Measurements from ENCODE around the gene ITPKA.
A peak's percentile ranks its signal among the peaks of the same experiment; 100 is the strongest.

ITPKA gene

GRCh38 chr15:41499109-41499851 lies 5.6 kb downstream of the ITPKA start:
- Mint-ChIP-seq H3K36me3 (no peaks in the 10 kb centered on the region), H3K27me3 (peaks cover 71% of the 10 kb centered on the region), H3K27ac (no peak overlapping the region), H3K4me3 (no peak overlapping the region), H3K4me1 (peaks cover 48% of the 10 kb centered on the region), H3K9me3 (no peaks in the 10 kb centered on the region)
- ATAC-seq = no peak

GRCh38 chr15:41501191-41501917 lies 7.7 kb downstream of the ITPKA start:
- no peak overlapping the region for H3K27ac Mint-ChIP-seq
- H3K36me3 Mint-ChIP-seq = no peaks in the 10 kb centered on the region
- peaks cover 66% of the 10 kb centered on the region for H3K27me3 Mint-ChIP-seq
- H3K9me3 Mint-ChIP-seq = no peaks in the 10 kb centered on the region
- peaks cover 40% of the 10 kb centered on the region for H3K4me1 Mint-ChIP-seq
- peak; percentile 62 for ATAC-seq
- peak overlapping the region; percentile 54 for H3K4me3 Mint-ChIP-seq

GRCh38 chr15:41501931-41502794 lies 8.5 kb downstream of the ITPKA start:
- Mint-ChIP-seq H3K4me1 (peaks cover 40% of the 10 kb centered on the region), H3K4me3 (peak overlapping the region; percentile 66), H3K27ac (no peak overlapping the region), H3K27me3 (peaks cover 58% of the 10 kb centered on the region), H3K36me3 (no peaks in the 10 kb centered on the region), H3K9me3 (no peaks in the 10 kb centered on the region)
- no peak for ATAC-seq

- Mint-ChIP-seq H3K27me3 (peaks cover 50% of the 10 kb centered on the region), H3K4me3 (peak overlapping the region; percentile 66), H3K4me1 (peaks cover 40% of the 10 kb centered on the region), H3K36me3 (no peaks in the 10 kb centered on the region), H3K27ac (no peak overlapping the region), H3K9me3 (no peaks in the 10 kb centered on the region)
- ATAC-seq = no peak
These were observed 9.4 kb downstream of the ITPKA start for GRCh38 chr15:41502795-41503668.

- no peak overlapping the region for H3K27ac Mint-ChIP-seq
- H3K9me3 Mint-ChIP-seq = no peaks in the 10 kb centered on the region
- H3K4me1 Mint-ChIP-seq = peaks cover 36% of the 10 kb centered on the region
- peaks cover 44% of the 10 kb centered on the region for H3K27me3 Mint-ChIP-seq
- ATAC-seq = no peak
- no peaks in the 10 kb centered on the region for H3K36me3 Mint-ChIP-seq
- H3K4me3 Mint-ChIP-seq = no peak overlapping the region
These were observed 10.0 kb downstream of the ITPKA start for GRCh38 chr15:41503669-41504010.

GRCh38 chr15:41504751-41505492 lies 11.2 kb downstream of the ITPKA start:
- Mint-ChIP-seq H3K9me3 (no peaks in the 10 kb centered on the region), H3K36me3 (no peaks in the 10 kb centered on the region), H3K4me3 (no peak overlapping the region), H3K27me3 (peaks cover 35% of the 10 kb centered on the region), H3K27ac (no peak overlapping the region), H3K4me1 (peaks cover 29% of the 10 kb centered on the region)
- ATAC-seq = no peak

- Mint-ChIP-seq H3K4me3 (no peak overlapping the region), H3K4me1 (peaks cover 29% of the 10 kb centered on the region), H3K9me3 (no peaks in the 10 kb centered on the region), H3K27ac (no peak overlapping the region), H3K27me3 (peaks cover 31% of the 10 kb centered on the region), H3K36me3 (no peaks in the 10 kb centered on the region)
- ATAC-seq = no peak
These were observed 12.1 kb downstream of the ITPKA start for GRCh38 chr15:41505776-41506175.

- Mint-ChIP-seq H3K27me3 (peaks cover 22% of the 10 kb centered on the region), H3K4me1 (peaks cover 19% of the 10 kb centered on the region), H3K36me3 (no peaks in the 10 kb centered on the region), H3K4me3 (no peak overlapping the region), H3K27ac (no peak overlapping the region), H3K9me3 (no peaks in the 10 kb centered on the region)
- no peak for ATAC-seq
These were observed 13.2 kb downstream of the ITPKA start for GRCh38 chr15:41506796-41507341.

GRCh38 chr15:41507820-41508290 lies 14.2 kb downstream of the ITPKA start:
- ATAC-seq = no peak
- H3K9me3 Mint-ChIP-seq = no peaks in the 10 kb centered on the region
- H3K27ac Mint-ChIP-seq = no peak overlapping the region
- H3K36me3 Mint-ChIP-seq = no peaks in the 10 kb centered on the region
- no peak overlapping the region for H3K4me3 Mint-ChIP-seq
- peaks cover 21% of the 10 kb centered on the region for H3K27me3 Mint-ChIP-seq
- peaks cover 19% of the 10 kb centered on the region for H3K4me1 Mint-ChIP-seq

- no peak for ATAC-seq
- H3K4me1 Mint-ChIP-seq = peaks cover 27% of the 10 kb centered on the region
- no peaks in the 10 kb centered on the region for H3K36me3 Mint-ChIP-seq
- peaks cover 21% of the 10 kb centered on the region for H3K27me3 Mint-ChIP-seq
- H3K4me3 Mint-ChIP-seq = no peak overlapping the region
- H3K27ac Mint-ChIP-seq = no peak overlapping the region
- H3K9me3 Mint-ChIP-seq = no peaks in the 10 kb centered on the region
These were observed 17.1 kb downstream of the ITPKA start for GRCh38 chr15:41510728-41511127.

GRCh38 chr15:41511331-41511898 lies 17.7 kb downstream of the ITPKA start:
- Mint-ChIP-seq H3K4me3 (no peak overlapping the region), H3K27ac (no peak overlapping the region), H3K27me3 (peaks cover 21% of the 10 kb centered on the region), H3K9me3 (no peaks in the 10 kb centered on the region), H3K4me1 (peaks cover 27% of the 10 kb centered on the region), H3K36me3 (peaks cover 5% of the 10 kb centered on the region)
- ATAC-seq = no peak

- Mint-ChIP-seq H3K36me3 (peaks cover 10% of the 10 kb centered on the region), H3K27me3 (peaks cover 21% of the 10 kb centered on the region), H3K27ac (no peak overlapping the region), H3K4me1 (peaks cover 27% of the 10 kb centered on the region), H3K9me3 (no peaks in the 10 kb centered on the region), H3K4me3 (peak overlapping the region; percentile 80)
- no peak for ATAC-seq
These were observed 18.3 kb downstream of the ITPKA start for GRCh38 chr15:41511899-41512369.

GRCh38 chr15:41512512-41512939 lies 18.9 kb downstream of the ITPKA start:
- H3K27me3 Mint-ChIP-seq = peaks cover 21% of the 10 kb centered on the region
- peak overlapping the region; percentile 53 for H3K27ac Mint-ChIP-seq
- peaks cover 27% of the 10 kb centered on the region for H3K4me1 Mint-ChIP-seq
- no peaks in the 10 kb centered on the region for H3K9me3 Mint-ChIP-seq
- ATAC-seq = no peak
- peaks cover 16% of the 10 kb centered on the region for H3K36me3 Mint-ChIP-seq
- peak overlapping the region; percentile 80 for H3K4me3 Mint-ChIP-seq

Data from stimulated activated memory B cell treated with anti-CD40 and anti-IgM and Interleukin-4, amounts not matched to agents 10 μg/mL and 1 μg/mL and 100 μg/mL, for 72 hours (primary cell).